Measurements from ENCODE around the gene JUN.

Gene JUN

DNA sequence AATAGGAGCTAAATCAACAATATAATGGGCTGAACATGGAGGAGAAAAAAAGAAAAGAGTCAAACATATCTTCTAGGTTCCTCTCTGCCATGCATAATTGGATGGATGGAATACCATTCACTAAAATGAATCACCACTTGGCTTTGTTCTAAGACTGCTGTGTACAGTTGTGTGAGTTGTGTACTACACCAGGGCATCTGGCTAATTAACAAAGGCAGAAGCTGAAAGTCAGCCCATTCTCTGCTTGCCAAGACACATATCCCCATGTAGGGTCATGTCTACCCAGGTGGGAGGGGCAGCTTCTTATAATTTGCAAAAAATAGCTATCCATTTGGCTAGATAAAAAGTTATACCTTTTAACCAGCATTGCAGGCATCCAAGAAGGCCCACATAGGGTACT is 21.0 kb downstream of the JUN start:
- no peak for DNase-seq (ENCODE audit: low read depth)

DNA sequence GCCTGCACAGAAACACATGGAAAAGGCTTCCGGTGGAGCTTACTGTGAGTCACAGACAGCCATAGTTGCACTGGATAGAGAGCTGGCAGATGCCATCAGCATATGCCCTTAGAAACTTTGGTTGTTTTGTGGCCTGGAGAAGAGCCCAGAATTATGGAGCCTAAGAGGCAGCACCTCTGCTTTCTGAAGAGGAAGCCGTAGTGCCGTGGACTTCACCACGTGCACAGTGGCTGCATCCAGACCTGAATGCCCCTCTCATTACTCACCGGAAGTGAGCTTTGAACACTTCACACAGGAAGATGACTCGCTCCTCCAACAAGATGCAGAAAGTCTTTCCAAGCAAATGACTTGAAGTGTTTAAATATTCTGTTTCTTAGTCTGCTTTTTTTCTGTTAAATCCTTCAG is 28.4 kb downstream of the JUN start:
- DNase-seq (ENCODE audit: low read depth): peak; percentile 100

- no peak for DNase-seq (ENCODE audit: low read depth)
Observed at GRCh38 chr1:58754683-58755467, 29.0 kb downstream of the JUN start.

GRCh38 chr1:58754073-58754613 is 29.7 kb downstream of the JUN start:
- no peak for DNase-seq (ENCODE audit: low read depth)

DNA sequence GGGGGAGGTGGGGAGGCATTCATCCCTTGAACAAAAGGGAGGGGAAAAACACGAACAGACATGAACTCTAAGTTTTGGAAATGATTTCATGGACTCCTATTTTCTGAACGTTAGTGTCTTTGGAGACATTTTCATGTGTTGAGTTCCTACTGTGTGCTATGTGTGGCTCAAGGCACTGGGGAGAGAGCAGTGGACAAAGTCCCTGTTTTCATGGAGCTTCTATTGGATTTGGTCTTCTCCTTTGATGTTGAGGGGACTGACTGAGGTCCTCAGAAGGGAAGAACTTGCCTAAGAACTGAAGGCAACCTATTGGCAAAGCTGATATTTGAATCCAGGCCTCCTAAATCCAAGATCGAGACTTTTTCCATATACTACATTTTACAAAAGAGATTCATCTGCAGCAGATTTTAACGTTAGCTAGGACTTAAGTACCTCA is 30.4 kb downstream of the JUN start:
- no peak for DNase-seq (ENCODE audit: low read depth)

GRCh38 chr1:58749646-58750045 is 34.2 kb downstream of the JUN start:
- no peak for DNase-seq (ENCODE audit: low read depth)

- no peak for DNase-seq (ENCODE audit: low read depth)
Observed at GRCh38 chr1:58748666-58749065, 35.2 kb downstream of the JUN start.

GRCh38 chr1:58746757-58747156 is 37.1 kb downstream of the JUN start:
- no peak for DNase-seq (ENCODE audit: low read depth)

DNA sequence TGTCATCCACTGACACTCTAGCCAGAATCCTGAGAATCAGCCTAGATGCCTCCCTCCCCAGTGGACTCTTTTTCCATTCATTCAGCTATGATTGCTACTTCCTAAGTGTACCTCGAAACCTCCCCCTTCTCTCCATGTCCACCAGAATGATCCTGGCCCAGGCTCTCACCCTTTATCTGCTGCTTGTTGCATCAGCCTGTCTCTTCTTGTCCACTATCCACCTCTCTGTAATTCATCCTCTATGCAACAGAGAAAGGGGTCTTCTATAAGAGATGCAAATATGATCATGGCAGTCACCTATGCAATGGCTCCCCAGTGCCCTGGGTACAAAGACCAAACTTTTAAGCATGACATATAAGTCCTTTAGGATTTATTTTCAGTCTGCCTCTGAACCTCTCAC is 37.7 kb downstream of the JUN start:
- DNase-seq (ENCODE audit: low read depth): no peak

DNA sequence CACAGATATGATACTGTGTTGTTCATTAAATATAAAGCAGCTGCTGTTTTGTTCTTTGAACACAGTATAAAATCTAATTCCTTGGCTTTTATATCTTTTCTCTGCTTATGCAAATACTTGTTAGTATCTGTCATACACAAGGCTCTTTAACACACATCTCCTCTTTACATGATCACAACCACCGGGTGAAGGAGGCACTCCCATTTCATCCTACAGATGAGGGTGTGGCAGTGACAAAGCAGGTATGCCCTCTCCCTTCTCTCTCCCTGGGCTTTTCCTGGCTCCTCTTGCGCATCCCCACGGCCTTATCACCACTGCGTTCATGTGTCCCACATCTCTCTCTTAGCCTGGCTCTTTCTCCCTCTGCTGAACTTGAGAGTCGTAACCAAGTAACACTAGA is 38.2 kb downstream of the JUN start:
- DNase-seq (ENCODE audit: low read depth): no peak

DNA sequence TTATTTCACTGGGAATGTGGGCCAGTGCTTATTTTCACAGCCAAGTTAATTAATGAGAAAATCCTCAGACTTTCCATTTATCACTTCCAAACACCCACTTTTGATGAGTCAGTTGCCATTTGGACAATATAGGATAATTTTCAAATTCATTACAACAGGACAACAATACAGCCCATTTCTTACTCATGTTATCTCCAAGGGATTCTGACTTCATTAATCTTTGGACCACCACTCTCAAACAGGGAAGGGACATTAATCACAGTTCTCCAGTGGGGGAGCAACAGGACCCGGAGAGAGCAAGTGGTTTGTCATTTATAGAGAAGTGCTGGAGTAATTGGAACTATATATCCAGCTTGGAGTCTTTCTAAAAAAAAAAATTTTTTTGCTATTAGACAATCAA is 38.7 kb downstream of the JUN start:
- DNase-seq (ENCODE audit: low read depth): no peak

DNA sequence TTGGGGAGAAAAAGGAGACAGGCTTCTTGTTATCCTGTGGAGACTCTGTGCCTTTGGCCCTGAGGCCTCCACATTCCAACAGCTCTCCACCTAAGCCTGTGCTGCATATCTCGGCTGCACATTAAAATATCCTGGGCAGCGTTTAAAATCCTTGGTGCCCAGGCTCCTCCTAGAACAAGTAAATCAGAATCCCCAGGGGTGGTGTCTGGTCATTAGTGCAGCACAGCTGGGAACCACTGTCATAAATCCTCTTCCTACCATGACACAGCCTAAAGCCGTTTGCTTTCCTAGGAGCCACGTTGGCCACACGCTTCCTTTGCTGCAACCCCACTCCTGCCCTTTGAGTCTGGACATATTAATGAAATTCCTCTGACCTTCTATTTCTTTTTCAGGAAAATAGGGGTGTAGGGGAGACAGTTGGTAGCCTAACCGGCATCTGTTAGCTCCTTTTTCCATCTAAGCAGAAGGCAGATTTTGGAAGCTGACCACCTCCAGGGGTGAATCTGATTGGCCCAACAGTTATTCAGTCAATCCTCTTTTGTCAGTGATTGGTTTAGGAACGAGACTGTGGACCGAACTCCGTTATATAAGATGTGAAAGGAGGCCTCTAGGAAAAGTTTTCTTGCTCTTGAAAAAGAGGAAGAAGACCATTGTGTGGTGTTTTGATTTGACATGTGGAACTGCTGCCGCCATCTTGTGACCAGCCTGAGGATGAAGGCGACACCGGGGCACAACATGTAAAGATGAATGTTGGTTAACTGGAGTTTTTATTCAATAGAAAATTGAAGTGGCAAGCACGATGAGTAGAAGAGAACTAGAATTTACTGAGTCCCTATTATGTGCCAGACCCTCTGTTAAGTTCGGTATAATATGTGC is 41.9 kb downstream of the JUN start:
- no peak for DNase-seq (ENCODE audit: low read depth)

DNA sequence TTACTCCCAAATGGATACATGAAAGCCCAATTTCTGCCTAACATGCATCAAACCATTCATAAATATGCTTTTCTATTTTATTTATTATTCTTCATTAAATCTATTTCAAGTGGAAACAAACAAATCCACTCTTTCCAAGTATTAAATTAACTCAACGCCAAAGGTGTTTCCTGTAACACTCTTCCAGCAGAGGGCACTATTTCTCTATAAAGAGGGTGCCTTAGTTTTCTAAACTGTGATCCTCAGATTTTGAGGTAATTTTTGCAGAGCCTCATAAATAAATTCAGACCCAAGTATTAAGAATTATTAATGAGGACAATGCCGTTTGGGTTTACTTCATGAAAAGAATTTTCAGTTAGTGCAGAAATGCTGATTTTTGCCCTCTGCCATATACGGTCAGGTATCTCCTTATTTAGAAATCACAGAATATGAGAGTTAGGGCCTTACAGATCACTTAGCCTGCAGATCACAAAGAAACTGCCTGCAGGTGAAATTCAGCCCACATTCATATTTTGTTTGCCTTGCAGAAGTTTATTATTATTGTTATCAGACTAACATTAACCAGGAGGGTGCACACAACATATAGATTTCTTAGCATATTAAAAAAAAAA is 43.9 kb downstream of the JUN start:
- DNase-seq (ENCODE audit: low read depth): peak; percentile 45

GRCh38 chr1:58738876-58739275 is 45.0 kb downstream of the JUN start:
- DNase-seq (ENCODE audit: low read depth): no peak

DNA sequence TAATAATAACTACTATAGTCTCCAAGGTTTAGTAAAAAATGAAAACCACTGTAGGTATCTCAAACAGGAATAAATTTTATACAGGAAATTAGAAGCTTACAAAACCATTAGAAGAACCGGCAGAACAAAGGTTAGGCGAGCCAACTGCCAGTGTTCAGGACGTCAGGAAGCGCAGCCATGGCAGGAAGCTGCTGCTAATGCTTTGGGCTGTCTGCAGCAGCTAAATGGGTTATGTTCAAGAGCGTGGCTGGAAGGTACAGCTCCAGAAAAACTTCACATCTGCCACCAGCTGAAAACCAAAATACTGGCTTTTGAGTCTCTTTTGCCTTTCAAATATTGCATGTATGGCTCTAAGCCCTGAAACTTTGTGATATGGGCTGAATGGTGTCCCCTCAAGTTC is 48.3 kb downstream of the JUN start:
- no peak for DNase-seq (ENCODE audit: low read depth)

GRCh38 chr1:58734630-58735029 is 49.2 kb downstream of the JUN start:
- no peak for DNase-seq (ENCODE audit: low read depth)

GRCh38 chr1:58732087-58732775 is 51.6 kb downstream of the JUN start:
- no peak for DNase-seq (ENCODE audit: low read depth)
